Mucosa of descending colon (tissue), 3 donors: Measurements from ENCODE around the gene ZDHHC21. TPM values are rescaled to one million over a fixed set of nuclear protein-coding genes. Genes with fewer than 3 reads are reported as not detected.

ENCODE experiments used
- ATAC-seq: fragments of 200-7000 bp; cut with Tn5 transposase; one replicate; pipeline ENCODE4 v1.9.1; 2020; ENCODE audit warnings: mild to moderate bottlenecking, moderate library complexity
- DNase-seq, 3 donors: peaks; one replicate each; pipeline ENCODE4 v3.0.0-alpha.2; 2020
- H3K36me3 ChIP-seq: fragments of 200-600 bp; one replicate; pipeline ENCODE4 v1.8.0; 2021; ENCODE audit warnings: low read depth, mild to moderate bottlenecking
- H3K4me1 ChIP-seq: fragments of 200-600 bp; one replicate; pipeline ENCODE4 v1.8.0; 2021; ENCODE audit warnings: low read depth, mild to moderate bottlenecking
- H3K4me3 ChIP-seq: fragments of 200-600 bp; one replicate; pipeline ENCODE4 v1.8.0; 2021; ENCODE audit warnings: mild to moderate bottlenecking
- H3K9me3 ChIP-seq: fragments of 200-600 bp; one replicate; pipeline ENCODE4 v1.8.0; 2021; ENCODE audit warnings: mild to moderate bottlenecking
- intact Hi-C, 2 donors: fragments of 100-400 bp; cut with DNase I in 1 of 2; cut with micrococcal nuclease in 1 of 2; formaldehyde crosslinking; loops; one replicate each; pipeline versions ENCODE4 v1.11.0 to v1.11.1; 2022; cut with DNase I, micrococcal nuclease
- total RNA-seq, 3 donors: library from RNA; stranded (reverse); fragmentation: NEBNext Ultra II Directional in 2 of 3; extraction: Animal tissue kit (Norgen Biotek cat#: 25700) in 2 of 3; gene quantifications; one replicate each; pipeline versions ENCODE4 v1.2.1 to v1.2.4, GENCODE V29; 2021 to 2023
- TF ChIP-seq, protein P1 (sequence below): fragments of 200-600 bp; IDR thresholded peaks from one replicate; pipeline ENCODE4 v1.8.0; 2022; ENCODE audit warnings: antibody characterized with exemption, mild to moderate bottlenecking
- donor health status: DM: no; HTN: no; CAD: no; lungs with moderate emphysema.
- donor health status: DM: no; HTN: no; CAD: no.
- donor health status: DM: no; HTN: yes; CAD: no.

The ZDHHC21 gene
- total RNA-seq, 3 donors from 2014 or later, result 11.5 to 16.7 (median 16.6) TPM

DNA sequence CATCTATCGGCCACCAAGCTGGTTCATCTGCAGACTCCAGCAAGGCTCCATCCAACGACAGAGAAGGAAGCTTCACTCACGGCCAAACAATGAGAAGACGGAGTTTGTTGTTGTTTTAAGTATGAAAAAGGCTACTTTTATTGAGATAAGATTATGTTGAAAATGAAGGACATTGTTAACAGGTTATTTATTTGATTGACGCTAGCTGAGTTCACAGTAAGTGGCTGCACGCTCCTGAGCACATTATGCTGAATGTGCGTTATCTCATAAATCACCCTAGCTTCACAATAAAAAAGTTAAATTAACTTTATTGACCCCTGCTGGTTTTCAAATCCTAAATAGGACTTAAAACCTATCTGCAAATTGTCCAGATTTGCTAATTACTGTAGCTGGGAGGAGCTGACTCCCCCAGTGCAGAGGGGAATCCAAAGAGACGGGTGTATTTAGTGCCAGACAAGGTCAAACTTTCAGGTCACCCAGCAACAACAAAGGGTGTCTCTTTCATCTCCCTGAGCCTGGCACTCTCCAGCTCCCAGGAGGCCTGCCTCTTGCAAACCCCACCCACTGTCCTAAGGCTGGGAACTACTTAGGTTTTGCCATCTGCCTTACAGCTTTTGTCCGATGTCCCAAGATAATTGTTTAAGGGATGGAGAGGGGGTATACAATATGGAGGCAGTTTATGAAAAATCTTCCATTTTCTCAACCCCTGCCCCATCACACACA lies 129.2 kb downstream of the ZDHHC21 start:
- Histone ChIP-seq H3K4me3 (no peak overlapping the region), H3K4me1 (no peaks in the 10 kb centered on the region), H3K9me3 (no peaks in the 10 kb centered on the region), H3K36me3 (no peaks in the 10 kb centered on the region)
- intact Hi-C loops, result no loop called here
- TF ChIP-seq, protein P1, sequence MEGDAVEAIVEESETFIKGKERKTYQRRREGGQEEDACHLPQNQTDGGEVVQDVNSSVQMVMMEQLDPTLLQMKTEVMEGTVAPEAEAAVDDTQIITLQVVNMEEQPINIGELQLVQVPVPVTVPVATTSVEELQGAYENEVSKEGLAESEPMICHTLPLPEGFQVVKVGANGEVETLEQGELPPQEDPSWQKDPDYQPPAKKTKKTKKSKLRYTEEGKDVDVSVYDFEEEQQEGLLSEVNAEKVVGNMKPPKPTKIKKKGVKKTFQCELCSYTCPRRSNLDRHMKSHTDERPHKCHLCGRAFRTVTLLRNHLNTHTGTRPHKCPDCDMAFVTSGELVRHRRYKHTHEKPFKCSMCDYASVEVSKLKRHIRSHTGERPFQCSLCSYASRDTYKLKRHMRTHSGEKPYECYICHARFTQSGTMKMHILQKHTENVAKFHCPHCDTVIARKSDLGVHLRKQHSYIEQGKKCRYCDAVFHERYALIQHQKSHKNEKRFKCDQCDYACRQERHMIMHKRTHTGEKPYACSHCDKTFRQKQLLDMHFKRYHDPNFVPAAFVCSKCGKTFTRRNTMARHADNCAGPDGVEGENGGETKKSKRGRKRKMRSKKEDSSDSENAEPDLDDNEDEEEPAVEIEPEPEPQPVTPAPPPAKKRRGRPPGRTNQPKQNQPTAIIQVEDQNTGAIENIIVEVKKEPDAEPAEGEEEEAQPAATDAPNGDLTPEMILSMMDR, result no peak
- ATAC-seq (no peak), DNase-seq (no peak)

- DNase-seq, result no peak
Observed at GRCh38 chr9:14561929-14562405, 131.3 kb downstream of the ZDHHC21 start.

More at GRCh38 chr9:14561929-14562405, 131.3 kb downstream of the ZDHHC21 start:
- intact Hi-C loops, result no loop called here
- no peak for ATAC-seq
- TF ChIP-seq, protein P1, result no peak
- Histone ChIP-seq H3K9me3 (no peaks in the 10 kb centered on the region), H3K36me3 (no peaks in the 10 kb centered on the region), H3K4me1 (no peaks in the 10 kb centered on the region), H3K4me3 (no peak overlapping the region)

Other genes starting within 250 kb of the ZDHHC21 start
- under 1 TPM in 1 of 3 donors, not detected in 2; 0.25 TPM for gene CER1, start 29.3 kb upstream of the ZDHHC21 start, total RNA-seq
- 10 to 100 TPM in 1 of 3 donors, 1 to 10 TPM in 2; 1.4 to 21.2 (median 1.4) TPM for gene FREM1, start 217.0 kb upstream of the ZDHHC21 start, total RNA-seq